Stimulated activated naive CD4-positive, alpha-beta T cell (primary cell): ENCODE measurements around the gene OR51I2.

ENCODE experiments used
- DNase-seq, 6 experiments: peaks; one replicate each; lab custom pipeline; 2025; lab: John Stamatoyannopoulos, UW

The OR51I2 gene

GRCh38 chr11:5449023-5449422, at the start of gene OR51I2:
OR51I2 (plus strand) TSS chr11:5449323; CDS start chr11:5453489, 4,166 bp downstream.
- no peak for DNase-seq

- DNase-seq, result no peak
Observed at GRCh38 chr11:5405173-5405572, 44.0 kb upstream of the OR51I2 start.

GRCh38 chr11:5420993-5421392, 28.1 kb upstream of the OR51I2 start:
- DNase-seq, result no peak

GRCh38 chr11:5421811-5422210, 27.3 kb upstream of the OR51I2 start, which contains the start of gene OR51Q1:
OR51Q1 (plus strand) TSS chr11:5422111; CDS start chr11:5422201, 90 bp downstream.
- no peak for DNase-seq

- DNase-seq, result no peak
Observed at GRCh38 chr11:5423131-5423530, 26.0 kb upstream of the OR51I2 start.

- no peak for DNase-seq
Observed at GRCh38 chr11:5441414-5441813, 7.7 kb upstream of the OR51I2 start, which contains the start of gene OR51I1. OR51I1 (minus strand) TSS chr11:5441514; CDS start chr11:5441514, 0 bp downstream.

GRCh38 chr11:5443835-5444393, 5.2 kb upstream of the OR51I2 start:
- DNase-seq, result no peak

GRCh38 chr11:5449432-5449831, 309 bp downstream of the OR51I2 start:
- no peak for DNase-seq

- DNase-seq, result no peak
Observed at GRCh38 chr11:5460983-5461621, 12.0 kb downstream of the OR51I2 start.

- no peak for DNase-seq
Observed at GRCh38 chr11:5467527-5467926, 18.4 kb downstream of the OR51I2 start.

GRCh38 chr11:5473921-5474320, 24.8 kb downstream of the OR51I2 start:
- no peak for DNase-seq

GRCh38 chr11:5476186-5476819, 27.2 kb downstream of the OR51I2 start:
- peak in 3 of 6 experiments; percentile 18 to 36 (median 29) for DNase-seq

GRCh38 chr11:5486003-5486402, 36.9 kb downstream of the OR51I2 start:
- no peak for DNase-seq

GRCh38 chr11:5486421-5486820, 37.3 kb downstream of the OR51I2 start:
- no peak for DNase-seq

GRCh38 chr11:5488385-5488784, 39.3 kb downstream of the OR51I2 start, which contains the start of gene OR52D1:
OR52D1 (plus strand) TSS chr11:5488685; CDS start chr11:5488707, 22 bp downstream.
- no peak for DNase-seq

GRCh38 chr11:5488798-5489399, 39.8 kb downstream of the OR51I2 start:
- DNase-seq, result no peak

- no peak for DNase-seq
Observed at GRCh38 chr11:5489576-5490357, 40.6 kb downstream of the OR51I2 start.

GRCh38 chr11:5499671-5500070, 50.5 kb downstream of the OR51I2 start:
- no peak for DNase-seq

- DNase-seq, result no peak
Observed at GRCh38 chr11:5500393-5500801, 51.3 kb downstream of the OR51I2 start.

- DNase-seq, result no peak
Observed at GRCh38 chr11:5504403-5504921, 55.3 kb downstream of the OR51I2 start.

- DNase-seq, result no peak
Observed at GRCh38 chr11:5505363-5506048, 56.4 kb downstream of the OR51I2 start.
